GM10266 (cell line): ENCODE results near the gene PTH2.

Experiments used
- DNase-seq: peaks from one replicate; pipeline ENCODE4 v3.0.0; 2012; ENCODE audit errors: extremely low spot score
- TF ChIP-seq, protein P1 (sequence below): IDR thresholded peaks from 2 replicates; pipeline ENCODE4 v1.5.1; 2012; ENCODE audit warnings: mild to moderate bottlenecking, low read depth; ENCODE audit not compliant: control insufficient read depth, insufficient read depth; ENCODE audit errors: missing control alignments

The PTH2 gene

DNA sequence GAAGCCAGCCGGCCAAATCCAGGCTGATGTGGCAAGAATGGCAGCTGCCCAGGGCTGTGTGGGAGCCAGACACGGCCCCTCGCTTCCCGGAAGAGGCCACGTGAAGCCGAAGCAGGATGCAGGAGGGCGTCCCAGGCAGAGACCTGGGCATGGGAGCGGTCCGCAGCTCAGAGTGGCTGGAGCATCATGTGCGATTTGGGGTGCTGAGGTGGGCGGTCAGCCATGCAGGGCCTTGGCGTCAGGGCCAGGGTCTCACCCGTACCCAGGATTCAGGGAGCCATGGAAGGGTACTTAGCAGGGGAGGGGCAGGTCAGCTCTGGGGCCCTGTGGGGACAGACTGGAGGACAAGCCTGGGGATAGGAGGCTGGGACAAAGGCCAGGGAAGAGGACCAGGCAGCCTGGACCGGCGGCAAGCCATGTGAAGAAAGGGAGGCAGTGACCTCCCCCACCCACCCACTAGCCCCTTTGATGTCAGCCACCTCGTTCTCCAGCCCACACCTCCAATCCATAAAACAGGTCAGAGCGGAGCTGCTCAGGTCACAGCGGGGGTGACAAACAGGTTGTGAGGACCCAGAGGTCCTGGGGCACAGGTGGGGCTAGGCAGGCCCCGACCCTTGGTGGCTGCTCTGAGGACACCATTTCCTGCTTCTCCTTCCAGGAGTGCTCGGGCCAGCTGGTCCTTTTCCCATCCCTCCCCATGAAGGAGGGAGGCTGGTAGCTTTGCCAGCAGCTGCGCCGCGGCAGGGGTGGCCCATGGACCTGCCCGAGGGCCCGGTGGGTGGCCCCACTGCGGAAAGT lies 32.9 kb downstream of the PTH2 start:
- DNase-seq: no peak
- TF ChIP-seq, protein P1, sequence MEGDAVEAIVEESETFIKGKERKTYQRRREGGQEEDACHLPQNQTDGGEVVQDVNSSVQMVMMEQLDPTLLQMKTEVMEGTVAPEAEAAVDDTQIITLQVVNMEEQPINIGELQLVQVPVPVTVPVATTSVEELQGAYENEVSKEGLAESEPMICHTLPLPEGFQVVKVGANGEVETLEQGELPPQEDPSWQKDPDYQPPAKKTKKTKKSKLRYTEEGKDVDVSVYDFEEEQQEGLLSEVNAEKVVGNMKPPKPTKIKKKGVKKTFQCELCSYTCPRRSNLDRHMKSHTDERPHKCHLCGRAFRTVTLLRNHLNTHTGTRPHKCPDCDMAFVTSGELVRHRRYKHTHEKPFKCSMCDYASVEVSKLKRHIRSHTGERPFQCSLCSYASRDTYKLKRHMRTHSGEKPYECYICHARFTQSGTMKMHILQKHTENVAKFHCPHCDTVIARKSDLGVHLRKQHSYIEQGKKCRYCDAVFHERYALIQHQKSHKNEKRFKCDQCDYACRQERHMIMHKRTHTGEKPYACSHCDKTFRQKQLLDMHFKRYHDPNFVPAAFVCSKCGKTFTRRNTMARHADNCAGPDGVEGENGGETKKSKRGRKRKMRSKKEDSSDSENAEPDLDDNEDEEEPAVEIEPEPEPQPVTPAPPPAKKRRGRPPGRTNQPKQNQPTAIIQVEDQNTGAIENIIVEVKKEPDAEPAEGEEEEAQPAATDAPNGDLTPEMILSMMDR: no peak

DNA sequence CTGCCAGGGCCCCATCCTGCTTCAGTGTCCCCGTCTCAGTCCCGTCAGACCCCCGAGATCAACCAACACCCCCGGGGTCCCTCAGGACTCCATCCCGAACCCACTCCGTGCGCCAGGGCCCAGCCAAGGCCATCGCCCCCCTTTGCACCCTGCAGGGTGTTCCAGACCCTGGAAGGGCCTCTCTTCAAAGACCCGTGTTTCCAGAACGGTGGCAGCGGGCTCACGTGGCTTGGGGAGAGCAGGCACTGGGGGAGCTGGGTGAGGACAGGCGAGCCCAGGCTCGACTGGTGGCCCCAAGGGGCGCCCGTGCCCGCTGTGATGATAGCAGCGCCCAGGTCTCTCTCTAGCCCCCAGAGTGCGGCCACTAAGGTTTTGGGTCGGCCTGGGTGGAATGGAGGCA lies 33.8 kb downstream of the PTH2 start:
- TF ChIP-seq, protein P1: no peak
- no peak for DNase-seq

- TF ChIP-seq, protein P1: no peak
- peak; percentile 89 for DNase-seq
These were observed 35.3 kb downstream of the PTH2 start, which contains the start of gene KASH5 for GRCh38 chr19:49387936-49388372. Gene KASH5 (plus strand): TSS chr19:49388249. CDS start chr19:49390884, 2,635 bp downstream.

DNA sequence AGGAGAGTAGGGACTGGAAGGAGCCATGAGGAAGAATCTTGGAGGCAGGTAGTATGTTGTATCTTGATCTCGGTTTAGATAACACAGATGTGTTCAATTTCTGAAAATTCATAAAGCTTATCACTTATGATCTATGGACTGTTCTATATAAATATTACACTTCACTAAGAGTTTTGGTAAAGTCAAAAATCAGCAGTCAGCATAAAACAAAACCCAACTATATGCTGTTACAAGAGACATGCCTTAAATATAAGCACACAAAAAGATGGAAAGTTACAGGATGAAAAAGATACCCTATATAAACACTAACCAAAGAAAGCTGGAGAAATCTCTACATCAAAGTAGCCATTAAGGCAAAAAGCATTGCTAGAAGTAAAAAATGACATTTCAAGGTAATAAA lies 39.6 kb downstream of the PTH2 start:
- TF ChIP-seq, protein P1: no peak

GRCh38 chr19:49382639-49383038 lies 40.6 kb downstream of the PTH2 start:
- TF ChIP-seq, protein P1: no peak
- DNase-seq: no peak

More for the DNA sequence above, 39.6 kb downstream of the PTH2 start:
- DNase-seq: no peak

DNA sequence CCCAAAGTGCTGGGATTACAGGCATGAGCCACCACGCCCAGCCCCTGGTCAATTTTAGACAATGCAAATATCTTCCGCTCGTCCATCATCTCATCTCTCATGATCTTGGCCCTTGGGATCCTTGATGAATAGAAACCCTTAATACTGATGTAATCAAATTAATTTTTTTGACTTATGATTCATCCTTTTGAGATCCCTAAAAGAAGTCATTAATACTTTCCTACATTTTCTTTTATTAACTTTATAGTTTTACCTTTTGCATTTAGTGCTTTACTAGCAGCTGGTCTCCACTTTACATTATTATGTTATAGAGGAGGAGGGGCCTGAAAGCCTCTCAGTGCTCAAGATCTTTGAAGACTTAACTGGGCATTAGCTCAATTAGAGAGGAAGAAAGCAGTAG lies 42.9 kb downstream of the PTH2 start:
- no peak for DNase-seq
- TF ChIP-seq, protein P1: no peak

DNA sequence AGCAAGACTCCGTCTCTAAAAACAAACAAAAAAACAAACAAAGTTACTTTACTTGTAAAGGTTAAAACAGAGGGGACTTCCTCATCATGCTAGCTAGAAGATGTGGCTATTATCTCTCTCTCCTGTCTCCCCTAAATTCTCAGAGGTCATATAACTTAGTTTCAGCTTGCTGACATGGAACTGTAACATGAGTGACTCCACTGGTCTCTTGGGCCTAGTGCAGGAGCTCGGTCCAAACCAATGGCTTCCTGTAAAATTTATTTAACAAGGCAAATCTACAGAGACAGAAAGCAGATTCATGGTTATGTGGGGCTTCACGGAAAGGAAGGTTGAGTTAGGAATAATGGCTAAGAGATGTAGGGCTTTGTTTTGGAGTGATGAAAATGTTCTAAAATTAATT lies 44.7 kb downstream of the PTH2 start:
- no peak for DNase-seq

More for the DNA sequence above, 44.7 kb downstream of the PTH2 start:
- TF ChIP-seq, protein P1: no peak
